Occipital lobe (tissue), 2 donors: ENCODE data around the gene ATXN7L1. TPM values are rescaled to one million over a fixed set of nuclear protein-coding genes. Genes with fewer than 3 reads are reported as not detected.
A peak's percentile ranks its signal among the peaks of the same experiment; 100 is the strongest.

Experiments
- DNase-seq: peaks from one replicate; lab custom pipeline; 2025; lab: John Stamatoyannopoulos, UW
- total RNA-seq: library from RNA; depleted of rRNA; stranded (reverse); fragments of >200 nt; gene quantifications from one replicate; pipeline ENCODE4 v1.2.3, GENCODE V29; 2014

ATXN7L1 gene
- total RNA-seq, 1 donor from 2014 or later, result 12.3 TPM

GRCh38 chr7:105584165-105584564 is 292.2 kb downstream of the ATXN7L1 start:
- no peak for DNase-seq

GRCh38 chr7:105583061-105583460 is 293.3 kb downstream of the ATXN7L1 start:
- no peak for DNase-seq

GRCh38 chr7:105581066-105581811 is 295.2 kb downstream of the ATXN7L1 start, which contains the start of gene EFCAB10:
Gene EFCAB10, minus strand, starts transcription at chr7:105581493. Its CDS starts 30 bp downstream, at chr7:105581463.
- DNase-seq, result peak; percentile 66

DNA sequence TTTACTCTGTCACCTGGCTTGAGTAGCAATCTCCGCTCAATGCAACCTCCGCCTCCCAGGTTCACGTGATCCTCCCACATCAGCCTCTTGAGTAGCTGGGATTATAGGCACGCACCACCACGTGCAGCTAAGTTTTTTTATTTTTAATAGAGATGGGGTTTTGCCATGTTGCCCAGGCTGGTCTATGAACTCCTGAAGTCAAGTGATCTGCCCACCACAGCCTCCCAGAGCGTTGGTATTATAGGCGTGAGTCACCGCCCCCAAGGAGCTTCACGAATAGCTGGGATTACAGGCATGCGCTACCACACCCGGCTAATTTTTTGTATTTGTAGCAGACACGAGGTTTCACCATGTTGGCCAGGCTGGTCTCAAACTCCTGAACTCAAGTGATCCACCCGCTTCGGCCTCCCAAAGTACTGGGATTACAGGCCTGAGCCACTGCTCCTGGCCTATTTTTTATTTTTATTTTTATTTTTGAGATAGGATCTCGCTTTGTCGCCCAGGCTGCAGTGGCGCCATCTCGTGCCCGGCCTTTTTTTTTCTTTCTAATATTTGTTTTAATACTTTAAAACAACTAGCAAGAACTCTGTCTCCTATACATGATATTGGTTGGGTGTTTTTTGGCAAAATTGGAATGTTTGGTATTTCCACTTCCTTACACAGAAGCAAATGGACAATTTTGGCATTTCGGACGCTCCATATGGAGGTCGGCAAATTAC is 296.2 kb downstream of the ATXN7L1 start:
- DNase-seq, result no peak

DNA sequence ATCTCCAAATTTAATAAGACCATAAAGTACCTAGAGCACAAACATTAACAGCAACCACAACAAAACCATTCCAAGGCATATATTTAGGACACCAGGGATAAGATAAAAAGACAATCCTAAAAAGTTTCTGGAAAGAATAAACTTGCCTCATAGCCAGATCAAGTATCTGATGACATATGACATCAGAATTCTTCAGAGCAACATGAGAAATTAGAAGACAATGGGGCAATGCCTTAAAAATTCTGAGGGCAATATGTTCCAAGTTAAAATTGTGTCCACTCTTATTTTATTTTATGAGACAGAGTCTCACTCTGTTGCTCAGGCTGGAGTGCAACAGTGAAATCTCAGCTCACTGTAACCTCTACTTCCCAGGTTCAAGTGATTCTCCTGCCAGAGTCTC is 297.9 kb downstream of the ATXN7L1 start:
- no peak for DNase-seq

GRCh38 chr7:105577251-105577650 is 299.1 kb downstream of the ATXN7L1 start:
- DNase-seq, result no peak

GRCh38 chr7:105571891-105572290 is 304.5 kb downstream of the ATXN7L1 start:
- no peak for DNase-seq

GRCh38 chr7:105567821-105568220 is 308.6 kb downstream of the ATXN7L1 start:
- DNase-seq, result no peak

- no peak for DNase-seq
Observed at GRCh38 chr7:105567024-105567423, 309.4 kb downstream of the ATXN7L1 start.

DNA sequence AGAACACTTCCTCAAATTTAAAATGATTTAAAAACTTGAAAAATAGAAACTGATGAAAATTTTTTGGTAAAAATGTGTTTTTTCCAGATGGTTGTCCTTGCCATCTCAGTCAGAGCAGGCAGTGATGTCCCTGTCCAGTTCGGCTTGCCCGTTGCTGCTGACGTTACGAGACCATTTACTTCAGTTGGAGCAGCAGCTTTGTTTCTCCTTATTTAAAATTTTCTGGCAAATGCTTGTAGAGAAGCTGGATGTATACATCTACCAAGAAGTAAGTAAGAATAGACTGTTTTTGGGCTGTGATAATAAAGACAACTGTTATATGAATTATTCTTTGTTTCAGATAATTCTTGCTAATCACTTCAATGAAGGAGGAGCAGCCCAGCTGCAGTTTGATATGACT is 311.2 kb downstream of the ATXN7L1 start:
- no peak for DNase-seq

DNA sequence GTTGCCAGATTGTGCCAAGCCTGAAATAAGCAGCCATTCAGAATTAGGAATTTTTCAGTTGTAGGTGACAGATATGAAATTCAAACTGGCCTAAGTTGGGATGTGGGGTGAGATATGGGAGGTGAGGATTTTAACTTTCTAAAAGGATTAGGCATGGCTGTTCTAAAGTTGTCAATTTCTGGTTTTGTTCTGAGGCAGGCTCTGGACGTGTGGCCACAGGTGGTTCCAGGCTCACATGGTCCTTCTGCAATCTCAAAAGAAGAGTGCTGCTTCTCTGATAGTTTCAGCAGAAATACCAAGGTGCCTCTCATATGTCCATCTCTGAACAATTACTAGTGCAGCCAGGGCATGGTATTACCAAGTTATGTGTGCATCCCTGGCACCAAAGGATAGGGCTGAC is 316.5 kb downstream of the ATXN7L1 start:
- no peak for DNase-seq

Other genes starting within 250 kb of the ATXN7L1 start
- gene CDHR3, start 86.7 kb upstream of the ATXN7L1 start, total RNA-seq, result 16.1 TPM
- 52.4 TPM for gene SYPL1, start 235.7 kb upstream of the ATXN7L1 start, total RNA-seq